ENCODE results near the gene COX4I1. TPM values are rescaled to one million over a fixed set of nuclear protein-coding genes. Genes with fewer than 3 reads are reported as not detected.

The COX4I1 gene
- total RNA-seq, 1 donor from 2014 or later = 267 TPM

Small RNA genes lying within 50 kb of the gene (small RNA-seq; reads per million reads assigned to genes)
- gene RNU1-103P (ENCODE audit: low replicate concordance) = not detected

Other genes with a start within 250 kb of the COX4I1 start
- 57.6 TPM for gene GSE1, start 186.4 kb upstream of the COX4I1 start, total RNA-seq
- gene GINS2, start 110.7 kb upstream of the COX4I1 start, total RNA-seq = 5.3 TPM
- gene C16orf74, start 48.6 kb upstream of the COX4I1 start, total RNA-seq = 5.2 TPM
- 12.3 TPM for gene EMC8, start 151 bp upstream of the COX4I1 start, total RNA-seq
- gene IRF8, start 99.5 kb downstream of the COX4I1 start, total RNA-seq = 22.6 TPM